GM12878 (cell line): ENCODE results near the gene CD151. TPM values are rescaled to one million over a fixed set of nuclear protein-coding genes. Genes with fewer than 3 reads are reported as not detected.

Experiments used
- ATAC-seq: fragments of 200-7000 bp; cut with Tn5 transposase; 3 replicates; pipeline ENCODE4 v1.9.1; 2020; ENCODE audit warnings: mild to moderate bottlenecking, moderate library complexity
- BruUV-seq: library from RNA; stranded (reverse); fragments of 400-500 nt; replicated peaks from 2 replicates; lab custom pipeline; 2021; lab: Mats Ljungman, UMichigan
- CTCF ChIA-PET: fragments of 300-600 bp; sonication (Branson Sonifier 250); formaldehyde crosslinking; extraction: SDS; loops from one replicate; lab custom pipeline; 2021; ENCODE audit warnings: inconsistent platforms; lab: Yijun Ruan, JAX
- POLR2A ChIA-PET: fragments of 350-600 bp; formaldehyde crosslinking; extraction: SDS; loops from one replicate; lab custom pipeline; 2021; ENCODE audit warnings: inconsistent platforms; lab: Charles Lee
- RAD21 ChIA-PET: fragments of 300-600 bp; sonication (Branson Sonifier 250); formaldehyde crosslinking; loops from one replicate; lab custom pipeline; 2023; ENCODE audit warnings: antibody characterized with exemption; ENCODE audit not compliant: unreplicated experiment; lab: Charles Lee
- SMC1A ChIA-PET: fragments of 300-600 bp; sonication (Branson Sonifier 250); formaldehyde crosslinking; loops from one replicate; lab custom pipeline; 2023; ENCODE audit not compliant: unreplicated experiment, uncharacterized antibody; lab: Charles Lee
- DNase-seq: peaks from one replicate; pipeline ENCODE4 v3.0.0-alpha.2; 2011; ENCODE audit warnings: low read depth, low spot score
- FAIRE-seq: peaks from 3 replicates; lab custom pipeline; 2011; peaks lifted over from hg19 to GRCh38; lab: Jason Lieb, UNC
- H2AFZ ChIP-seq: 2 replicates; pipeline ENCODE4 v1.6.0; 2011; ENCODE audit warnings: low read depth, low read length, control low read depth; ENCODE audit not compliant: control insufficient read depth
- H3K27ac ChIP-seq: 2 replicates; pipeline ENCODE4 v1.5.1; 2011; ENCODE audit warnings: control low read depth; ENCODE audit not compliant: control insufficient read depth, insufficient read depth
- H3K27me3 ChIP-seq, 2 experiments: replicated peaks in 1 of 2; 2 replicates each; pipeline versions ENCODE4 v1.6.0 to v1.6.1; 2011; ENCODE audit warnings: low read length in 1 of 2; ENCODE audit not compliant: control insufficient read depth in 2 of 2, insufficient read depth in 2 of 2
- H3K36me3 ChIP-seq, 2 experiments: 2 replicates each; pipeline ENCODE4 v1.5.1; 2011; ENCODE audit warnings: low read length in 1 of 2; ENCODE audit not compliant: control insufficient read depth in 2 of 2, insufficient read depth in 2 of 2
- H3K4me1 ChIP-seq: 2 replicates; pipeline ENCODE4 v1.6.1; 2011; ENCODE audit warnings: mild to moderate bottlenecking, low read length, moderate library complexity, mixed read lengths; ENCODE audit not compliant: control insufficient read depth, insufficient read depth
- H3K4me2 ChIP-seq: 2 replicates; pipeline ENCODE4 v1.6.0; 2011; ENCODE audit warnings: control low read depth; ENCODE audit not compliant: control insufficient read depth, insufficient read depth
- H3K4me3 ChIP-seq: fragments of 200-600 bp; sonication (generic); 2 replicates; pipeline ENCODE4 v1.5.1; 2016
- H3K79me2 ChIP-seq: 2 replicates; pipeline ENCODE4 v1.6.0; 2011; ENCODE audit warnings: low read length; ENCODE audit not compliant: control insufficient read depth, insufficient read depth
- H3K9ac ChIP-seq: 2 replicates; pipeline ENCODE4 v1.8.0; 2011; ENCODE audit warnings: low read length, control low read depth, mixed read lengths; ENCODE audit not compliant: control insufficient read depth, insufficient read depth
- H3K9me3 ChIP-seq: replicated peaks from 3 replicates; pipeline ENCODE4 v1.5.1; 2011; ENCODE audit warnings: mild to moderate bottlenecking, low read length; ENCODE audit not compliant: control insufficient read depth, insufficient read depth
- H4K20me1 ChIP-seq: 2 replicates; pipeline ENCODE4 v1.6.0; 2011; ENCODE audit not compliant: control insufficient read depth, insufficient read depth
- BCL3 ChIP-seq: IDR thresholded peaks from 2 replicates; pipeline ENCODE4 v1.6.1; 2011; ENCODE audit warnings: borderline replicate concordance, low read depth, mild to moderate bottlenecking, moderate library complexity, low read length; ENCODE audit not compliant: insufficient read depth, poor library complexity, severe bottlenecking
- CBFB ChIP-seq: IDR thresholded peaks from 2 replicates; pipeline ENCODE4 v1.6.1; 2016; ENCODE audit warnings: antibody characterized with exemption, low read depth
- IRF4 ChIP-seq: IDR thresholded peaks from 2 replicates; pipeline ENCODE4 v1.6.1; 2011; ENCODE audit warnings: low read depth, low read length
- PAX5 ChIP-seq: IDR thresholded peaks from 2 replicates; pipeline ENCODE4 v1.6.1; 2011; ENCODE audit warnings: low read depth, low read length, borderline replicate concordance
- RAD51 ChIP-seq: fragments of 450-650 bp; IDR thresholded peaks from 2 replicates; pipeline ENCODE4 v1.6.1; 2016; ENCODE audit warnings: moderate library complexity, mild to moderate bottlenecking, inconsistent platforms
- SMC3 ChIP-seq: IDR thresholded peaks from 2 replicates; pipeline ENCODE4 v1.6.1; 2011; ENCODE audit warnings: low read length, improper control_type of control experiment, borderline replicate concordance
- SREBF1 ChIP-seq: IDR thresholded peaks from 2 replicates; pipeline ENCODE4 v1.6.1; 2012; ENCODE audit warnings: mild to moderate bottlenecking, low read length
- TBL1XR1 ChIP-seq: IDR thresholded peaks from 2 replicates; pipeline ENCODE4 v1.6.1; 2012; ENCODE audit warnings: low read depth, low read length, improper control_type of control experiment
- USF1 ChIP-seq: IDR thresholded peaks from 2 replicates; pipeline ENCODE4 v1.6.1; 2011; ENCODE audit warnings: borderline replicate concordance, low read depth, mild to moderate bottlenecking, moderate library complexity, mixed read lengths, low read length; ENCODE audit not compliant: insufficient read depth; ENCODE audit errors: extremely low read length
- ZBED1 ChIP-seq: IDR thresholded peaks from 2 replicates; pipeline ENCODE4 v1.6.1; 2016; ENCODE audit warnings: borderline replicate concordance
- WGBS: methylation state at CpG from one replicate; pipeline ENCODE4 v1.1.6; 2016; ENCODE audit warnings: low lambda C conversion rate; ENCODE audit not compliant: insufficient replicate concordance, insufficient coverage; ENCODE audit errors: missing lambda C conversion rate; 5-methylcytosine and 5-hydroxymethylcytosine counted together
- in situ Hi-C: fragments of 300-500 bp; cut with MboI; formaldehyde crosslinking; loops from 9 replicates; pipeline ENCODE4 v1.14.3; 2018; ENCODE audit warnings: mixed read lengths
- intact Hi-C: fragments of 100-400 bp; cut with micrococcal nuclease; formaldehyde crosslinking; loops from one replicate; pipeline ENCODE4 v1.14.2; 2022; ENCODE audit not compliant: unreplicated experiment
- polyA plus RNA-seq, 11 experiments: library from polyadenylated mRNA; depleted of rRNA in 4 of 11; unstranded in 6 of 11; stranded (reverse) in 5 of 11; fragments of >200 nt; fragmentation: Nextera tagmentation in 4 of 11; fragmentation: Illumina TruSeq in 1 of 11; extraction: Ambion mirVana in 4 of 11; extraction: Trizol in 1 of 11; gene quantifications; 1 replicate in 1 of 11; 2 replicates in 10 of 11; pipeline versions ENCODE4 v1.2.1 to v1.2.3, GENCODE V29; 2011 to 2016; ENCODE audit warnings: inconsistent platforms in 2 of 11, missing spikeins in 2 of 11, low read depth in 1 of 11
- total RNA-seq, 4 experiments: library from RNA; depleted of rRNA in 3 of 4; stranded (reverse); fragments of >200 nt in 3 of 4; fragmentation: Illumina TruSeq in 1 of 4; extraction: Trizol in 1 of 4; gene quantifications; 2 replicates each; pipeline versions ENCODE4 v1.2.1 to v1.2.3, GENCODE V29; 2013 to 2021

Gene CD151
- total and polyA plus RNA-seq, 10 of the 15 experiments (the other 5 are each of a cell fraction or from before 2014, with no cell fraction given), result 0.52 to 41.7 (median 14.7) TPM

- H3K27ac ChIP-seq, result no peak overlapping the region
- ChIA-PET SMC1A (no interaction called here), CTCF (no interaction called here), RAD21 (interaction anchor here (0.6 kb wide), 1 partner anchor 107 kb away, joined by 3 read pairs; no protein-coding TSS in a partner anchor), POLR2A (no interaction called here)
- 81% methylated on average over 7 of the region's 7 CpGs for WGBS
- no peak overlapping the region for H2AFZ ChIP-seq
- ATAC-seq, result no peak
- H3K4me1 ChIP-seq, result peaks cover 22% of the 10 kb centered on the region
- peaks cover 0 to 9% of the 10 kb centered on the region in 2 experiments; a peak in 2 of 4 replicates for H3K36me3 ChIP-seq
- H3K9me3 ChIP-seq, result no peaks in the 10 kb centered on the region
- H3K79me2 ChIP-seq, result peaks cover 30% of the 10 kb centered on the region
- intact Hi-C loops (no loop called here), in situ Hi-C loops (no loop called here)
- BruUV-seq, result no TSS peak
- no peak overlapping the region for H3K4me3 ChIP-seq
- no peak for DNase-seq
- H3K4me2 ChIP-seq, result no peak overlapping the region
- H3K27me3 ChIP-seq, result no peaks in the 10 kb centered on the region
- H3K9ac ChIP-seq, result no peak overlapping the region
- no peak for FAIRE-seq
- no peak for TF ChIP-seq ZBED1
- no peak for TF ChIP-seq TBL1XR1
- TF ChIP-seq BCL3, result no peak
- TF ChIP-seq SREBF1, result no peak
- TF ChIP-seq RAD51, result no peak
- TF ChIP-seq USF1, result no peak
- TF ChIP-seq IRF4, result no peak
- no peak for TF ChIP-seq PAX5
- no peak for TF ChIP-seq SMC3
- no peak for TF ChIP-seq CBFB
- H4K20me1 ChIP-seq, result no peaks in the 10 kb centered on the region
Observed at GRCh38 chr11:793556-793955, 39.2 kb upstream of the CD151 start.
